Measurements from ENCODE around the gene RPS8.
"Not testable (repeated sequence)": the region's sequence is repeated elsewhere in the genome, so short reads cannot be mapped to it uniquely, and the experiment has no call there.

The RPS8 gene

GRCh38 chr1:44775078-44775929 is at the start of gene RPS8:
Gene RPS8, plus strand, starts transcription at chr1:44775540. Its CDS starts 57 bp downstream, at chr1:44775597.
- DNase-seq = peak; percentile 96

GRCh38 chr1:44730741-44731512 is 44.4 kb upstream of the RPS8 start, which contains the start of gene RNU5D-1:
Gene RNU5D-1, minus strand, starts transcription at chr1:44731170.
- peak; percentile 94 for DNase-seq

GRCh38 chr1:44733365-44733764 is 42.0 kb upstream of the RPS8 start:
- no peak for DNase-seq

- no peak for DNase-seq
Observed at GRCh38 chr1:44733784-44734183, 41.6 kb upstream of the RPS8 start.

GRCh38 chr1:44735992-44736391 is 39.3 kb upstream of the RPS8 start:
- DNase-seq = no peak

DNA sequence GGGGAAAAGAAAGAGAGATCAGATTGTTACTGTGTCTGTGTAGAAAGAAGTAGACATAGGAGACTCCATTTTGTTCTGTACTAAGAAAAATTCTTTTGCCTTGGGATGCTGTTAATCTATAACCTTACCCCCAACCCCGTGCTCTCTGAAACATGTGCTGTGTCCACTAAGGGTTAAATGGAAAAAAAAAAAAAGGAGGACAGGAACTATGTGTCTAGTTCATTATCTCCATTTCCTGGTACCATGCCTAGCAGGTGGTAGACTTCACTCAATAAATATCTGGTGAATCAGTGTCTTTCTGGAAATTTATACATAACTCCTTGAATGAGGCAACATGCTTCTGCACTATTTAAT is 36.4 kb upstream of the RPS8 start:
- DNase-seq = not testable (repeated sequence)

DNA sequence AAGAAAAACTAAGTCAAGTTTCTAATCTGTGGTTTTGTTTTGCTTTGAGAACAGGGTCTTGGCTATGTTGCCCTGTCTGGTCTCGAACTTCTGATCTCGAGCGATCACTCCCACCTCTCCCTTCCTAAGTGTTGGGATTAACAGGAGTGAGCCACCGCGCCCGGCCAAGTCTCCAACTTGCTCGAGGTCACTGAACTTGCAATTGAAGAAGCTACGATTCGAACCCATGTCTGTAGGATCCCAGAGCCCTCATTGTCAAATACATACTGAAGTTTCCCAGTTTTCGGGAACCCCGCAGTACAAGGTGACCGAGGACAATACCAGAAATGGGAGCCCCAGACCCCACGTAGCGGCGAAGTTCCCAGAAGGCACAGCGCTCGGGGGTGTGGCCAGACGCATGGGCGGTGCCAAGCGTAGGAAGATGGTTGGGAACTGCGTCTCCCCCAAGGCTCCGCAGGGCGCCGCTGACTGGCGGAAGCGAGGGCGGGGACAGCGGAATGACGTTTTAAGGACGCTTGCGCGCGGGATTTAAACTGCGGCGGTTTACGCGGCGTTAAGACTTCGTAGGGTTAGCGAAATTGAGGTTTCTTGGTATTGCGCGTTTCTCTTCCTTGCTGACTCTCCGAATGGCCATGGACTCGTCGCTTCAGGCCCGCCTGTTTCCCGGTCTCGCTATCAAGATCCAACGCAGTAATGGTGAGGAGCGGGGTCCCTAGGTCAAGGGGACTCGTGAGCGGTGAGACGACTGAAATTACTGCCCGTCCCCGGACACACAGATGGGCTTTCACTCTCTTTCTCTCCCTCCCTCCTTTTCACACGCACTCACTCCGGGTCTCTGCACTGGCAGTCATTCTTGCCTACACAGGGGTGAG is 35.8 kb upstream of the RPS8 start, which contains the start of gene KIF2C:
Gene KIF2C, plus strand, starts transcription at position 531 of the 872 bp plus-strand sequence. Its CDS starts 96 bp downstream, at position 627.
- peak; percentile 96 for DNase-seq

- no peak for DNase-seq
Observed at GRCh38 chr1:44740179-44740617, 35.1 kb upstream of the RPS8 start.

GRCh38 chr1:44743211-44743610 is 32.1 kb upstream of the RPS8 start:
- no peak for DNase-seq

GRCh38 chr1:44747878-44748277 is 27.5 kb upstream of the RPS8 start:
- DNase-seq = no peak

- no peak for DNase-seq
Observed at GRCh38 chr1:44757420-44757819, 17.9 kb upstream of the RPS8 start.

DNA sequence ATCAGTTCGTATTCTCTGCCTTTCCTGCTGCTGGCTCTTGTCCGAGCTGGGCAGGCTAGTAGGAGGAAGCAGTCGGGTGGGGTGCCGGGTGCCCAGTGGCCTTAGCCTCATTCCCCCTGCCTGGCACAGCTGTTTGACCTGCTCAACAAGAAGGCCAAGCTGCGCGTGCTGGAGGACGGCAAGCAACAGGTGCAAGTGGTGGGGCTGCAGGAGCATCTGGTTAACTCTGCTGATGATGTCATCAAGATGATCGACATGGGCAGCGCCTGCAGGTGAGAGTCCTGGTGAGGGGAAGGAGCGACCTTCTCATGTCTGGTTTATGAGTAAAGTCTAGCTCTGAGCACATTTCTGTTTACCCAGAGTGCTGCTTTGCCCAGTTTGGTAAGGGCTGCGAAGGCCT is 16.3 kb upstream of the RPS8 start:
- DNase-seq = no peak

DNA sequence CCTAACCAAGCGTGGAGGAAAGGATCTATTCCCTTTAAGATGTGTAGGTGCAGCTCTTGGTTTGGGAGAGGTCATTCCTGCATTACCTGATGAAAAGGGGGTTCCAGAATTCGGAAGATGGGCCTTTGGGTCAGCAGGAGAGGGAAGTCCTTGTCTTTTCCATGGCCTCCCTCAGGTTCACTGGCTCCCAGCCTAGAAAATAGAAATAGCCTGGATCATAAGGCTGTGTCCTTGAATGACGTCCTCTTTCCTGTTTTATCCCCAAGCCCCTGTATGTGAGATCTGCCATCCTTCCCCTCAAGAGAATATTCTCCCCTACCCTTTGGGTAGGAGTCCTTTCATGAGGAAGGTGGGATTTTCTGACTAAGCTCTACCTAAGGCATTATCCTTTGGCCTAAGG is 14.5 kb upstream of the RPS8 start:
- no peak for DNase-seq

DNA sequence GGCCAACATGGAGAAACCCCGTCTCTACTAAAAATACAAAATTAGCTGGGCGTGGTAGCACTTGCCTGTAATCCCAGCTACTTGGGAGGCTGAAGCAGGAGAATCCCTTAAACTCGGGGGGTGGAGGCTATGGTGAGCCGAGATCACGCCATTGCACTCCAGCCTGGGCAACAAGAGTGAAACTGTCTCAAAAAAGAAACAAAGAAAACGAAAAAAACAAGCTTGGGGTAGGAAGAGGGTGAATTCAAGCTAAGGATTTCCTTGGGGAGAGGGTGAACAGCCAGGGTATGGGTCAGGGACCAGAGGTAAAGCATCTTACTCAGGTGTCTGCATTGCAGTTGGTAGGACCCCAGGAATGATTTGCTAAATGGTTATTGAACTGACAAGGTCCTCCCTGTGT is 8.9 kb upstream of the RPS8 start:
- DNase-seq = not testable (repeated sequence)

- DNase-seq = no peak
Observed at GRCh38 chr1:44775930-44776729, 790 bp downstream of the RPS8 start.

- no peak for DNase-seq
Observed at GRCh38 chr1:44776730-44777068, 1.4 kb downstream of the RPS8 start.

- DNase-seq = no peak
Observed at GRCh38 chr1:44777547-44777946, 2.2 kb downstream of the RPS8 start.

DNA sequence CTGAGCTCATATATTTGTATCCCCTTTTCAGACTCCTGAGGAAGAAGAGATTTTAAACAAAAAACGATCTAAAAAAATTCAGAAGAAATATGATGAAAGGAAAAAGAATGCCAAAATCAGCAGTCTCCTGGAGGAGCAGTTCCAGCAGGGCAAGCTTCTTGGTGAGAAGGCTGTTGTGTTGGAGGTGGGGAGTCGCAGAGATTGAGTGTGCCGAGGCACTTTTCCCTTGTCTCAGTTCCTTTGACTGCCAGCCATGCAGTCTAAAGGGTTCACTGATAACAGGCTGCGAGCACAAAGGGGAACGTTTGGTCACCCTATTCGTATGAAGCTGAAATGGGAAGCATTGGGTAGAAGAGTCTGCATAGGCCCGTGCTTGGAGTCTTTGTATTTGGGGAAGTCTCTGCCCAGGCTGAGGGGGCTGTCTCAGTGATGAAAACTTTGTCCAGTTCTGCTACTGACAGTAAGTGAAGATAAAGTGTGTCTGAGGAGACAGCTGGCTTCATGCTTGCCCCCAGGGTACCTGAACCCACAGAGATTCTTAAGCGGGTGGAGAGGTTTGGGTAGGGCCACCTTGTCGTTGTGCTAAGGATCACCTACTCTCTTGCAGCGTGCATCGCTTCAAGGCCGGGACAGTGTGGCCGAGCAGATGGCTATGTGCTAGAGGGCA is 2.8 kb downstream of the RPS8 start:
- DNase-seq = no peak

- no peak for DNase-seq
Observed at GRCh38 chr1:44778705-44779576, 3.6 kb downstream of the RPS8 start.

- no peak for DNase-seq
Observed at GRCh38 chr1:44780583-44781121, 5.3 kb downstream of the RPS8 start.

Measured in islet precursor cell (in vitro differentiated cells).